Activated B cell treated with CpG ODN at 0.5 μM for 24 hours (primary cell): ENCODE results near the gene FEZF2. TPM values are rescaled to one million over a fixed set of nuclear protein-coding genes. Genes with fewer than 3 reads are reported as not detected.

ENCODE experiments used
- ATAC-seq: fragments of 200-7000 bp; cut with Tn5 transposase; one replicate; pipeline ENCODE4 v1.10.0; 2021; ENCODE audit warnings: low read depth, mild to moderate bottlenecking, moderate library complexity
- CTCF ChIA-PET: fragments of 350-600 bp; sonication (Branson Sonifier 250); formaldehyde crosslinking; loops from one replicate; lab custom pipeline; 2021; ENCODE audit warnings: antibody characterized with exemption; lab: Charles Lee
- POLR2A ChIA-PET: fragments of 350-600 bp; sonication (Branson Sonifier 250); formaldehyde crosslinking; loops from one replicate; lab custom pipeline; 2021; ENCODE audit warnings: antibody characterized with exemption; lab: Charles Lee
- DNase-seq: peaks from one replicate; pipeline ENCODE4 v3.0.0; 2022
- H3K27ac Mint-ChIP-seq: one replicate; pipeline ENCODE4 v1.8.0; 2020; ENCODE audit warnings: mixed read lengths
- H3K27me3 Mint-ChIP-seq: one replicate; pipeline ENCODE4 v1.8.0; 2021; ENCODE audit warnings: mixed read lengths
- H3K36me3 Mint-ChIP-seq: one replicate; pipeline ENCODE4 v1.8.0; 2021; ENCODE audit warnings: low read depth, mixed read lengths
- H3K4me1 Mint-ChIP-seq: one replicate; pipeline ENCODE4 v1.8.0; 2021; ENCODE audit warnings: mixed read lengths
- H3K4me3 Mint-ChIP-seq: one replicate; pipeline ENCODE4 v1.8.0; 2020; ENCODE audit warnings: mild to moderate bottlenecking, mixed read lengths
- H3K9me3 Mint-ChIP-seq: one replicate; pipeline ENCODE4 v1.8.0; 2020; ENCODE audit warnings: mixed read lengths
- CTCF ChIP-seq: fragments of 200-600 bp; IDR thresholded peaks from one replicate; pipeline ENCODE4 v1.8.0; 2022; ENCODE audit warnings: antibody characterized with exemption, mild to moderate bottlenecking
- intact Hi-C: fragments of 100-400 bp; cut with micrococcal nuclease; formaldehyde crosslinking; loops from one replicate; pipeline ENCODE4 v1.15.1; 2024
- total RNA-seq: library from RNA; stranded (reverse); gene quantifications from 2 replicates; pipeline ENCODE4 v1.2.3, GENCODE V29; 2022

Gene FEZF2
- total RNA-seq, 1 donor from 2014 or later, result not detected

GRCh38 chr3:62370858-62371719 lies 2.3 kb downstream of the FEZF2 start:
- Mint-ChIP-seq H3K9me3 (no peaks in the 10 kb centered on the region), H3K4me1 (no peaks in the 10 kb centered on the region), H3K27ac (no peak overlapping the region), H3K27me3 (peaks cover 69% of the 10 kb centered on the region), H3K36me3 (no peaks in the 10 kb centered on the region), H3K4me3 (no peak overlapping the region)
- ATAC-seq (no peak), DNase-seq (no peak)
- ChIA-PET CTCF (no interaction called here), POLR2A (no interaction called here)
- intact Hi-C loops, result no loop called here
- no peak for TF ChIP-seq CTCF

DNA sequence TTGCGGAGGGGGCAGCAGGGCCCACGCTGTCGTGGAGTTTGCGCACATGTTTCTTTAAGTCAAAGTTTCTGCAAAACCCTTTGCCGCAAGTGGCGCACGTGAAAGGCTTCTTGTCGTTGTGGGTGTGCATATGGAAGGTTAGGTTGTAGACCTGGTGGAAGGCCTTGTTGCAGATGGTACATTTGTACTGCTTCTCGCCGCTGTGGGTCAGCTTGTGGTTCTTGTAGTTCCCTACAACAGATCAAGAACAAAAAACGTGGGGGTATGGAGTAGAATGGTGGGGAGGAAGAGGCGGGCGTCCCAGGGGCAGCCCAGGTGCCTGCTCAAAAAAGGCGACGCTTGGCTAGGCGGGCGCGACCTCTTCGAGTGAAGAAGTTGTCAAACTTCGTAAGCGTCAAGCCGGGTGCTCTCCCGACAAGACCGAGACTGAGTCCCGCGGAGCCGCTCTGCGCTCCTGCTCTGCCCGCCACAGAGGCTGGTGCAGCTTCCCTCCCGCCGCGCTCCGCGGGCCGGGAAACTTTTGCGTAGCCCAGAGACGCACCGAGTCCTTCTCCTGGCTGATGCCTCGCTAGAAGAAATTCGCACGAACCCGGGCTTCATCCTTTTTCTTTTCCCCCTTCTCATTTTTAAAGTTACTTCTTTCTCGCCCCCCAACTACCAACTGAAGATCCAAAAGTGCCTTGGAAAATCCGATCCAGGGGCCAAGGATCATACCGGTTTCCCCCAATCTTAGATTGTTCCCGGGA lies 3.1 kb downstream of the FEZF2 start:
- H3K4me1 Mint-ChIP-seq, result no peaks in the 10 kb centered on the region
- H3K4me3 Mint-ChIP-seq, result no peak overlapping the region
- DNase-seq, result no peak
- ChIA-PET CTCF (no interaction called here), POLR2A (no interaction called here)
- H3K9me3 Mint-ChIP-seq, result no peaks in the 10 kb centered on the region
- no peaks in the 10 kb centered on the region for H3K36me3 Mint-ChIP-seq
- ATAC-seq, result no peak
- peaks cover 70% of the 10 kb centered on the region for H3K27me3 Mint-ChIP-seq
- no peak overlapping the region for H3K27ac Mint-ChIP-seq
- intact Hi-C loops, result no loop called here
- no peak for TF ChIP-seq CTCF

- DNase-seq (no peak), ATAC-seq (no peak)
- TF ChIP-seq CTCF, result no peak
- Mint-ChIP-seq H3K36me3 (no peaks in the 10 kb centered on the region), H3K4me1 (no peaks in the 10 kb centered on the region), H3K27ac (no peak overlapping the region), H3K27me3 (peaks cover 68% of the 10 kb centered on the region), H3K4me3 (no peak overlapping the region), H3K9me3 (no peaks in the 10 kb centered on the region)
- ChIA-PET POLR2A (no interaction called here), CTCF (no interaction called here)
- intact Hi-C loops, result no loop called here
Measured at GRCh38 chr3:62369476-62369743, 3.9 kb downstream of the FEZF2 start.

DNA sequence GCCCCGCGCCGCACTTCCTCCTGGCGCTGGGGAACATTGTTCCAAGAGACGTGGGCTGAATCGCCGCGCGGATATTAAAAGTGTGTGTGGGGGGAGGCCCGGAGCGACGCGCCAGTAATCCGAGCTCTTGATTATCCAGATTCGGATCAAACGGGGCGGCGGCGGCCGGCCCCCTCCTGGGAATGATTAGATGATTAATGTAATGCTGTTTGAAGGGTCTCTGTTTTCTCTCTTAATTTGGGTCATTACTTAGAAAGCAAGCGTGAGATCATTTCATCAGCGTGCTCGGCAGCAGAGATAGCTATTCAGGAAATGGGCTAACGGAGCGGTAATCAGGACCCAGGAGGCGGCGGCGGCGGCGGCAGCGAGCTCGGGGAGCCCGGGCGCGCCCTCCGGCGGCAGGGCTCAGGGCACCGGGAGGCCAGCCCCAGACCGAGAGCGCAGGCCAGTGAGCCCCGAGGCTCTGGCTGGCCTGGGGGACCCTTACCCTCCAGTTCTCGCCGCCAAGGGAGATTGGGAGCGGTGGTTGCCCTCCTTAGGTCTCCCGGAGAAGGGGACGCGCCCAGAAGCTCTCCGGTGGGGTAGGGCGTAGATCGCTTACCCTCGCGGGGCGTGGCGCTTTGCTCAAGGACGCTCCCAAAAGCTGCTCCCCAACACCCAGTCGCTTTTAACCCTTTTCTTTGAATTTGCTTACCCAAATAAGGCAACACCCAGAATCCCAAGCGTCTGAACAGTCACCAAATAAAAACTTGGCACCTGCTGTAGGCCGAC lies 4.5 kb downstream of the FEZF2 start:
- Mint-ChIP-seq H3K4me3 (no peak overlapping the region), H3K27ac (no peak overlapping the region), H3K36me3 (no peaks in the 10 kb centered on the region), H3K9me3 (no peaks in the 10 kb centered on the region), H3K4me1 (no peaks in the 10 kb centered on the region), H3K27me3 (peaks cover 65% of the 10 kb centered on the region)
- intact Hi-C loops, result no loop called here
- ChIA-PET POLR2A (no interaction called here), CTCF (no interaction called here)
- DNase-seq (no peak), ATAC-seq (no peak)
- no peak for TF ChIP-seq CTCF

- TF ChIP-seq CTCF, result no peak
- no peak for ATAC-seq
- H3K4me3 Mint-ChIP-seq, result no peak overlapping the region
- H3K9me3 Mint-ChIP-seq, result no peaks in the 10 kb centered on the region
- no peaks in the 10 kb centered on the region for H3K36me3 Mint-ChIP-seq
- intact Hi-C loops, result no loop called here
- peaks cover 63% of the 10 kb centered on the region for H3K27me3 Mint-ChIP-seq
- H3K27ac Mint-ChIP-seq, result no peak overlapping the region
- no peak for DNase-seq
- no peaks in the 10 kb centered on the region for H3K4me1 Mint-ChIP-seq
- ChIA-PET POLR2A (no interaction called here), CTCF (no interaction called here)
Measured at GRCh38 chr3:62368290-62368704, 5.1 kb downstream of the FEZF2 start.
